Lower lobe of right lung (tissue), 2 donors: ENCODE measurements around the gene DNAJC22. TPM values are rescaled to one million over a fixed set of nuclear protein-coding genes. Genes with fewer than 3 reads are reported as not detected.

ENCODE experiments used
- ATAC-seq, 2 donors: fragments of 200-7000 bp; cut with Tn5 transposase; one replicate each; pipeline ENCODE4 v1.9.1; 2020 to 2022; ENCODE audit warnings: mild to moderate bottlenecking in 2 of 2, moderate library complexity in 2 of 2
- DNase-seq: peaks from one replicate; pipeline ENCODE4 v3.0.0-alpha.2; 2020
- H3K27ac ChIP-seq: fragments of 200-600 bp; one replicate; pipeline ENCODE4 v1.8.0; 2022
- H3K27me3 ChIP-seq: fragments of 200-600 bp; one replicate; pipeline ENCODE4 v1.8.0; 2022; ENCODE audit warnings: low read depth
- H3K36me3 ChIP-seq: fragments of 200-600 bp; one replicate; pipeline ENCODE4 v1.8.0; 2022; ENCODE audit warnings: mild to moderate bottlenecking
- H3K4me1 ChIP-seq: fragments of 200-600 bp; one replicate; pipeline ENCODE4 v1.8.0; 2022
- H3K4me3 ChIP-seq: fragments of 200-600 bp; one replicate; pipeline ENCODE4 v1.8.0; 2022; ENCODE audit warnings: mild to moderate bottlenecking
- H3K9me3 ChIP-seq: fragments of 200-600 bp; one replicate; pipeline ENCODE4 v1.8.0; 2022
- intact Hi-C: fragments of 100-400 bp; cut with DNase I; formaldehyde crosslinking; loops from one replicate; pipeline ENCODE4 v1.11.0; 2022
- total RNA-seq: library from RNA; stranded (reverse); fragmentation: NEBNext Ultra II Directional; extraction: Animal tissue kit (Norgen Biotek cat#: 25700); gene quantifications from one replicate; pipeline ENCODE4 v1.2.1, GENCODE V29; 2021
- TF ChIP-seq, protein P1 (sequence below): fragments of 200-600 bp; IDR thresholded peaks from one replicate; pipeline ENCODE4 v1.8.0; 2022; ENCODE audit warnings: antibody characterized with exemption, mild to moderate bottlenecking
- donor health status: DM: no; HTN: yes; CAD: no; lungs with severe emphysema.

DNAJC22 gene
- total RNA-seq, 1 donor from 2014 or later, result 0.18 TPM

DNA sequence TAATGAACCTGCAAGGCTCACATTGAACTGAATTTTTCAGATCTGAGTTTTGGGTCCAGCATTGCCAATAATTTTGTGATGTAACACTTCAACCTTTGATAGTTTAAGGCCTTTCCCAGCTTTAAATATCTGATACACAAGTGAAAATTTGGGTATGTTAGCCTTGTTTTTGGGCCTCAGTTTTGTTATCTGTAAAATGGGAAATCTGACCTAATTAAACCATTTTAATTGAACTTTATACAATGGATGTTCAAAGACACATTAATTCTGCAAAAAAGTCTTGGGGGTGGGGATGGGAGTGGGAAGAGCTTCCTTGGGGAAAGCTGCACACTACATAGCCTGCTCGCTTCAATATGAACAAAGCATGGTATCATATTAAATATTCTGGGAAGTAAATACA, 15.4 kb downstream of the DNAJC22 start:
- H3K4me3 ChIP-seq, result no peak overlapping the region
- TF ChIP-seq, protein P1, sequence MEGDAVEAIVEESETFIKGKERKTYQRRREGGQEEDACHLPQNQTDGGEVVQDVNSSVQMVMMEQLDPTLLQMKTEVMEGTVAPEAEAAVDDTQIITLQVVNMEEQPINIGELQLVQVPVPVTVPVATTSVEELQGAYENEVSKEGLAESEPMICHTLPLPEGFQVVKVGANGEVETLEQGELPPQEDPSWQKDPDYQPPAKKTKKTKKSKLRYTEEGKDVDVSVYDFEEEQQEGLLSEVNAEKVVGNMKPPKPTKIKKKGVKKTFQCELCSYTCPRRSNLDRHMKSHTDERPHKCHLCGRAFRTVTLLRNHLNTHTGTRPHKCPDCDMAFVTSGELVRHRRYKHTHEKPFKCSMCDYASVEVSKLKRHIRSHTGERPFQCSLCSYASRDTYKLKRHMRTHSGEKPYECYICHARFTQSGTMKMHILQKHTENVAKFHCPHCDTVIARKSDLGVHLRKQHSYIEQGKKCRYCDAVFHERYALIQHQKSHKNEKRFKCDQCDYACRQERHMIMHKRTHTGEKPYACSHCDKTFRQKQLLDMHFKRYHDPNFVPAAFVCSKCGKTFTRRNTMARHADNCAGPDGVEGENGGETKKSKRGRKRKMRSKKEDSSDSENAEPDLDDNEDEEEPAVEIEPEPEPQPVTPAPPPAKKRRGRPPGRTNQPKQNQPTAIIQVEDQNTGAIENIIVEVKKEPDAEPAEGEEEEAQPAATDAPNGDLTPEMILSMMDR, result no peak
- ATAC-seq (no peak), DNase-seq (no peak)
- H3K36me3 ChIP-seq, result no peaks in the 10 kb centered on the region
- H3K27me3 ChIP-seq, result no peaks in the 10 kb centered on the region
- intact Hi-C loops, result no loop called here
- no peaks in the 10 kb centered on the region for H3K9me3 ChIP-seq
- peaks cover 8% of the 10 kb centered on the region for H3K4me1 ChIP-seq
- H3K27ac ChIP-seq, result no peak overlapping the region

DNA sequence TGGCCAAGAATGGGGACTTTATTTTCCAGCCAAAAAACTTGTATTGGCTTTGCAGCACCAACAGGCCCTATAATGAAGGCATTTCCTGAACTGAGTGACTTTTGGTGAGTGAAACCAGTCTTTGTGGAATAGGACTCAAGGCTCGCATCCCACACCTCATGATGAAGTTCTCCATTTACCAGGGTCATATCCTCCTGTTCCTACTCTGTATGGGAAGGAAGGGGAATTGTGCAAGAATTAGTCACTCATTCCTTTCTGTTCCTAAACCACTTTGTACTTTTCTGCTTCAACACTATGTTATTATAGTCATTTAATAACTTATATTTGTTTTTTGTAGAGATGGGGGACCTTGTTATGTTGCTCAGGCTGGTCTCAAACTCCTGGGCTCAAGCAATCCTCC, 18.3 kb downstream of the DNAJC22 start:
- no peak for DNase-seq
- Histone ChIP-seq H3K4me1 (peaks cover 23% of the 10 kb centered on the region), H3K27ac (no peak overlapping the region), H3K9me3 (no peaks in the 10 kb centered on the region), H3K27me3 (no peaks in the 10 kb centered on the region), H3K36me3 (no peaks in the 10 kb centered on the region), H3K4me3 (no peak overlapping the region)
- TF ChIP-seq, protein P1, result no peak
- ATAC-seq, result no peak
- intact Hi-C loops, result no loop called here

DNA sequence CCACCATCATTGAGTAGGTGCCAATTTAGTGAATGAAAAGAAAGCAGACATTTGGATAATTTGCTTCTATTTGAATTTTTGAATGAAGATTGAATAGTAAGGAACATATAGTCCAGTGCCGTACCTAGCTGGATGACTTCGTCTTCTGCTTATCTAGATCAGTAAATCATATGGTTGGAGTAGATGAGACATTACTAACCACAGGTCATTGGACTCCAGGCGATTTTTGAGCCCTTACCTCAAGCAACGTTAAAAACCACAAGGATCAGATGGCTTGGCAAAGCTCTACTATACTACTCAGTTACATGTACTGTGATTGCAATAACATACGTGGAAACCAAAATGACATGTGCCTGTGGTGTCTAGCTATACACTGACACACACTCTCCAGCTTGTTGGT, 18.9 kb downstream of the DNAJC22 start:
- Histone ChIP-seq H3K27ac (no peak overlapping the region), H3K4me3 (peak overlapping the region; percentile 79), H3K27me3 (no peaks in the 10 kb centered on the region), H3K36me3 (no peaks in the 10 kb centered on the region), H3K4me1 (peaks cover 25% of the 10 kb centered on the region), H3K9me3 (no peaks in the 10 kb centered on the region)
- DNase-seq (no peak), ATAC-seq (no peak)
- intact Hi-C loops, result no loop called here
- TF ChIP-seq, protein P1, result no peak

DNA sequence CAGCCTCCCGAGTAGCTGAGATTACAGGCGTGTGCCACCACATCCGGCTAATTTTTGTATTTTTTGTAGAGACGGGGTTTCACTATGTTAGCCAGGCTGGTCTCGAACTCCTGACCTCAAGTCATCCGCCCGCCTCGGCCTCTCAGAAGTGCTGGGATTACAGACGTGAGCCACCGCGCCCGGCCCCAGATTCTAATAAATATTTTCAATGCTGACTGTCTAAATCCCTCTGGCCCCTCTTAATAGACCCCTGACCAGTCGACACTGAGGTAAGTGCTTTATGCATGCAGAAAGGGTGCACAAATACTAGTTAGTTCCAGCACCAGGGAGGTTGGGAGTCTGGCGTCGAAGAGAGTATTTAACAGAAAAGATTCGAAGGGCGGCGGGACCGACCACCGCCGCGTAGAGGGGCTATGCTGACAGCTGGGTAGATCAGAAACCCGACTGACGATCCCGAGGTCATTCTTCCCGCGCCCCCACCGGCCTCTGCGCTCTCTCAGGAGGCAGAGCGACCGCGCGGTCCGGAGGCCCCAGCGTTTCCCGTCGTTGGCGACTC, 19.5 kb downstream of the DNAJC22 start:
- Histone ChIP-seq H3K9me3 (no peaks in the 10 kb centered on the region), H3K4me1 (peaks cover 25% of the 10 kb centered on the region), H3K27me3 (no peaks in the 10 kb centered on the region), H3K4me3 (peak overlapping the region; percentile 79), H3K27ac (peak overlapping the region; percentile 91), H3K36me3 (no peaks in the 10 kb centered on the region)
- DNase-seq, result no peak
- ATAC-seq, result peak; percentile 14 to 47
- TF ChIP-seq, protein P1, result no peak
- intact Hi-C loops, result no loop called here

DNA sequence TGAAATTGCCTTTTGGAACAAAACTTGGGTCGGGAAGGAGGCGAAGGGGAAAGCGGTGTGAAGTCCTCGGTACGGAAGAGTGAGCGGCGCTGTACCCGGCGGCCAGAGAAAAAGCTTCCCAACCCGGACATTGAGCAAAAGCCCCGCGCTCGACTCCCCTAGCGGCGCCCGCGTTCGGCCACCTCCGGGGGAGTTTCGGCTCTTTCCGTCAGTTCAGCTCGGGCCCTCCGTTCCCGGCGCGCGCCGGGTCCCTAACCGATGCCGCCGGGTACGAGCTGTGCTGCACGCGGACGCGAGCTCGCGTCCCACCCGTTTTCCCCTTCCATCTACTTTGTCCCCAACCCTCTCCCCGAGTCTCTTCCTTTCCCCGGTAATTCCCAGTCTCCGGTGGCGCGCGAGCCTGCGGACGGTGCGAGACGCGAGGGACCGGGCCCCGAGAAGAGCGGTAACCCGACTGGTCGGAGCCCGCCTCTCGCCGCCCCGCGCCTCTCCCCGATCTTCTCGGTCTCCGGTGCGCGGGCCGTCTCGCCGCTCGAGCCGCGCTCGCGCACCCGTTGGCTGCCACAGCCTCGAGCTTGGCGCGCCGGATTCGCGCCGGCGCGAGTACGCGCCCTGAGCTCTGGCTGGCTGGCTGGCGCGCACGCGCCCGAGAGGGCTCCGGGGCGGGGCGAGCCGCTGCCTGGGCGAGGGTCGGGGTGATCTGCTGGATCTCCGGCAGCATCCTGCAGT, 20.1 kb downstream of the DNAJC22 start:
- Histone ChIP-seq H3K4me3 (peak overlapping the region; percentile 79), H3K9me3 (no peaks in the 10 kb centered on the region), H3K36me3 (no peaks in the 10 kb centered on the region), H3K27me3 (no peaks in the 10 kb centered on the region), H3K27ac (peak overlapping the region; percentile 91), H3K4me1 (peaks cover 25% of the 10 kb centered on the region)
- DNase-seq, result peak; percentile 89
- TF ChIP-seq, protein P1, result peak; percentile 30
- intact Hi-C loops, result no loop called here
- ATAC-seq, result peak; percentile 95 to 97
